Suppressor macrophage treated with lipopolysaccharide for 4 hours (primary cell): ENCODE results near the gene KRTAP5-7.
"Not testable (repeated sequence)": the region's sequence is repeated elsewhere in the genome, so short reads cannot be mapped to it uniquely, and the experiment has no call there.

ENCODE experiments used
- DNase-seq: peaks from one replicate; pipeline ENCODE4 v3.0.0-alpha.2; 2020

The KRTAP5-7 gene

GRCh38 chr11:71498091-71498490 is 29.0 kb upstream of the KRTAP5-7 start:
- DNase-seq = no peak

- no peak for DNase-seq
Observed at GRCh38 chr11:71499125-71499524, 27.9 kb upstream of the KRTAP5-7 start.

- no peak for DNase-seq
Observed at GRCh38 chr11:71499546-71499945, 27.5 kb upstream of the KRTAP5-7 start.

- no peak for DNase-seq
Observed at GRCh38 chr11:71500601-71501021, 26.5 kb upstream of the KRTAP5-7 start.

DNA sequence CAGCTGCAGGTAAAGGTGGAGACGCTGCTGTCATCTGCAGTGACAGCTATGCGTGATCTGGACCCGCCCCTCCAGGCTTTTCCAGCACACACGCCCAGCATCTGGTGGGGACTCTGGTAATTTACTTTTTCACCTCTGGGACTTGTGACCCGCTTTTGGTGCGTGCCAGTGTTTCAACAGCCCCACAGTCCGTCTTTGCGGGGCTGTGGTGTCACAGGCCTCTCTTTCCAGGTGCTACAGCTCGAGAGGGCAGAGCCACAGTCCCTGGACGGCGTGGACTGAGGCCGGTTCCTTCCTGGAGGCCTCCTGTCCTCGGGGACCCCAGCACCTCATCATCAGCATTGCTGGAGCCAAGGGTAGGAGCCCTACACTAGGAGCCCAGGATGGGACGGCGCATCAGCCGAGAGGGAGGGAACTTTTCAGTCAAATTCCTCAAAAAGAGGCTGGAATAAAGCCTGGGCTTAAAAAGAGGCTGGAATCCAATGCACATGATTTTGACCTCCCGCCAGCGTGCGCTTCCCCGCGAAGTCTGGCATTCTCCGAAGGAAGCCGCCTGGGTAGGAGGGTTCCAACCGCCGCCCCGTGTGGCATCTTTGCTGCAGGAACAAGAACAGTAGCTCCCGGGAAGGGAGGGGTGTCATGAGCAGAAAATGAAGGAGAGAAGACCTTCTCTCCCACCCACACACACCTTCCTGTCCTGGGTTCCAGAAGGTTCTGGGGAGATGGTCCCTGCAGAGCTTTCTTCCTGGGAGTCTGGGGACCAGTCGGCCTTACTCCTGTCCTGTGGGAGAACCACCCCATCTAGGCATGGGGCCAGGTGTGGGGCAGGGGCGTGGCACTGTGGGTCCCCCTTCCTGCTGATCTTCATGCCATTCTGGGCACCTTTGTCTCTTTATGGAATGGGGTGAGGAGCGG is 25.7 kb upstream of the KRTAP5-7 start:
- no peak for DNase-seq

GRCh38 chr11:71502026-71502425 is 25.0 kb upstream of the KRTAP5-7 start:
- no peak for DNase-seq

GRCh38 chr11:71502871-71503435 is 24.1 kb upstream of the KRTAP5-7 start:
- no peak for DNase-seq

- no peak for DNase-seq
Observed at GRCh38 chr11:71504531-71504930, 22.5 kb upstream of the KRTAP5-7 start.

DNA sequence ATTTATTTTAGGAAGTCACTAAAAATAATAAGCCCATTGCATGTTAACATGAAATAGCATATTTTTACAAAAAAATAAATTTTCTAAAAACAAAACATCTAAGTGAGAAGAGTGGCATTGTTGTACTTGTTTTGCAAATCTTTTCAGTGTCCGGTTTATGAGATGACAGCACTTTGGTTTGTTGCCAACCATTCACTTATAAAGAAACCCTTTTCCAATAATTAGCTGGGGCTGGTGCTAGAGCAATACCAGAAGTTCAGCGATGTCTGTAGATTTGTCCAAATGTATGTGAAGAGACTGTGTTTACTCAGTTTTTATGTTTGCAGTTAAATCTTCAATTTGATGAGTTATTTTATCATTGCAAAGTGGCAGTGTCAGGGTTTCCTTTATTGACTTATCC is 22.1 kb upstream of the KRTAP5-7 start:
- no peak for DNase-seq

- DNase-seq = no peak
Observed at GRCh38 chr11:71505781-71506180, 21.3 kb upstream of the KRTAP5-7 start.

- DNase-seq = no peak
Observed at GRCh38 chr11:71507102-71507501, 20.0 kb upstream of the KRTAP5-7 start.

DNA sequence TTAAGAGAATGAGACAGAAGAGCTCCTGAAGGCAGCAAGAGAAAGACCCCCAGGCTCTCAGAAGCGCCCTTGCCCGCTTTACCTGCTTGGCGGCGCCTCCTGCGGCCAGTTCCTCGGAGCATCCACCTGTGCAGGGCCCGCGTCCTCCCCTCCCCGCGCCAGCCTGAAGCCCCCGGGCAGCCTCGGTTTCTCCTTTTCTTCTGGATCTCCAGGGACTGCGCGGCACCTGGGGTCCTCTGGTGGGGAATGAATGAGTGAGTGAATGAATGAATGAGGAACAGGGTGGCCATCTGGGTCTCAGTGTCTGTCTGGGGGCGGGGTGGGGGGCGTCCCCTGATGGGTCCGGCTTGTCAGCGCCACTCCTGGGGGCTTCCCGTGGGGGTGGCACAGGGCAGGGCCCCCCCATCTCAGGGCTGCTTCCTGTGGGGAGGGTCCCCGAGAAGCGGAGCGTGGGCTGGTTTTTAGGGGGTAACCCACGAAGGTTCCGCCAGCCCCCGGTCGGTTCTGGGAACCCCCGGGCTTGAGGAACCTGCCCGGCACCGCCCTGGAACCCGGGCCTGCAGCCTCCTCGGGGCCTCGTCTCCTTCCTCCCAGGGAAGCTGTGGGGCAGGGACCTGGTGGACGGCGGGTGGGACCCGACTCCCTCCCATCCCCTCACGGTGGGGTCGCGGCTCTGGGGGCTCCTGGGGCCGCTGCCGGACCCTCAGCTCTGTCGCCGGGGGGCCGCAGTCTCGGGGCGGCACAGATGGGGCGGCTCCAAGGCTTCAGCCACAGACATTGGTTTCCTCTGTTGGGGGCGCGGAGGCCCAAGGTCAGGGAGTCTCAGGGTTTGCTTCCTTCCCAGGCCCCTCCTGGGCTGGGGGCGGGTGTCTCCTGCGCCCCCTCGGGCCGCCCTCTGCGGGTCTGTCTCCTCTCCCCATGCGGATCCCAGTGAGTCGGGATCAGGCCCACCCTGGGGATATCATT is 8.3 kb upstream of the KRTAP5-7 start:
- no peak for DNase-seq

GRCh38 chr11:71519546-71519945 is 7.5 kb upstream of the KRTAP5-7 start:
- no peak for DNase-seq

GRCh38 chr11:71525188-71525937 is 1.7 kb upstream of the KRTAP5-7 start:
- no peak for DNase-seq

GRCh38 chr11:71525938-71526495 is 1.1 kb upstream of the KRTAP5-7 start:
- no peak for DNase-seq

GRCh38 chr11:71527576-71528210 is 626 bp downstream of the KRTAP5-7 start:
- no peak for DNase-seq

GRCh38 chr11:71530602-71531001 is 3.5 kb downstream of the KRTAP5-7 start:
- no peak for DNase-seq

DNA sequence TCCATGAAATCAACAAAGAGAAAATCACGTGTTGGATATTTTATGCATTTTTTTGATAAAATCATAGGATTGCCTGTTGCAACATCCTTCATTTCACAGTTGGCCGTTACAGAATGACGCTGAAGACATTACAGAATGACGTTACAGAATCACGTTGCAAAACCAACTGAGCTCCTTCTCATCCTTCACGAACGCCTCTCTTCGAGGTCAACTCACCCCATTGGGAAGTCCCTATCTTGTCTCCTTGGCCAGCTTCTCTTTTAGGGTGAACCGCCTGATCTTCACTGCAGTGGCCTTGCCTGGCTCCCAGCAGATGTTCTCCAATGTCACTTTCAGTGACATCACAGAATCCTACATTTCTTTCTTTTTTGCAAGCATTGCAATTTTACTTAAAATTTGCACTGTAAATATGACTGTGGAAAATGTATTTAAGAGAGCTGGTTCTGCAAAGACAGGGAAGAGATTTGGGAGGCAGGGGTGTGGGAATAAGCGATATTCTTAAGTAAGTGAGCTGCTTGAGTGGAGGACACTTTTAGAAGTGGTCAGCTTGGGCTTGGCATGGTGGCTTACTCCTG is 5.1 kb downstream of the KRTAP5-7 start:
- DNase-seq = peak; percentile 69

- DNase-seq = not testable (repeated sequence)
Observed at GRCh38 chr11:71534711-71535608, 7.9 kb downstream of the KRTAP5-7 start.

DNA sequence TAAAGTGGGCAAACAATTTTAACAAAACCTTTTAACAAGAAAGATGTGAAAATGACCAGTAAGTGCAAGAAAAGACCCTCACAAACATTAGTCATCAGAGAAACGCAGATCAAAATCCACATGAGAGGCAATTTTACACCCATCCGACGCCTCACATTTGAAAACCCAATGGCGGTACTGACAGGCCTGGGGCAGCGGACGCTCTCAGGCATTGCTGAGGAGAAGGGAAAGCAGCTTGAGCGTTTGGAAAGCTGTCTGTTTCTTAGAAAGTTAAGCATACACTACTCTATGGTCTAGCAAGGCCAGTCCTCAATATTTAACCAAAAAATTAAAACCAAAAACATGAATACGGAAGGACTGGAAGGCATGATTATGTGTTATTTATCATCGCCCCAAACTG is 8.8 kb downstream of the KRTAP5-7 start:
- no peak for DNase-seq
